HepG2 (cell line): ENCODE results near the gene SLIT3. TPM values are rescaled to one million over a fixed set of nuclear protein-coding genes. Genes with fewer than 3 reads are reported as not detected.
A peak's percentile ranks its signal among the peaks of the same experiment; 100 is the strongest.

ENCODE experiments used
- ATAC-seq: fragments of 200-7000 bp; cut with Tn5 transposase; 3 replicates; pipeline ENCODE4 v1.9.1; 2020; ENCODE audit warnings: mild to moderate bottlenecking, moderate library complexity
- BruUV-seq: library from RNA; stranded (reverse); fragments of 400-500 nt; replicated peaks from 2 replicates; lab custom pipeline; 2021; lab: Mats Ljungman, UMichigan
- CTCF ChIA-PET: fragments of 300-600 bp; formaldehyde crosslinking; extraction: SDS; loops from one replicate; lab custom pipeline; 2021; ENCODE audit warnings: low total read pairs, inconsistent platforms, low intra/inter-chr PET ratio; lab: Yijun Ruan, JAX
- POLR2A ChIA-PET: fragments of 350-600 bp; sonication (Branson Sonifier 250); formaldehyde crosslinking; loops from one replicate; lab custom pipeline; 2020; ENCODE audit warnings: antibody characterized with exemption, inconsistent platforms; lab: Yijun Ruan, JAX
- DNase-seq: peaks from one replicate; pipeline ENCODE4 v3.0.0-alpha.2; 2015; ENCODE audit warnings: low spot score
- FAIRE-seq: peaks from 3 replicates; lab custom pipeline; 2011; peaks lifted over from hg19 to GRCh38; lab: Jason Lieb, UNC
- H2AFZ ChIP-seq: one replicate; pipeline ENCODE4 v1.6.1; 2011; ENCODE audit warnings: low read length, inconsistent platforms
- H3K27ac ChIP-seq: fragments of 300-600 bp; 3 replicates; pipeline ENCODE4 v1.8.0; 2011; ENCODE audit warnings: mixed run types, mild to moderate bottlenecking, mixed read lengths, low read length, inconsistent platforms; ENCODE audit not compliant: insufficient read depth; ENCODE audit errors: extremely low read length
- H3K27me3 ChIP-seq, 2 experiments: fragments of 200-600 bp in 1 of 2; 2 replicates in 1 of 2; 3 replicates in 1 of 2; pipeline versions ENCODE4 v1.6.0 to v1.8.0; 2011; ENCODE audit warnings: low read length in 2 of 2, mild to moderate bottlenecking in 2 of 2, moderate library complexity in 2 of 2, inconsistent platforms in 1 of 2; ENCODE audit not compliant: insufficient read depth in 2 of 2, control insufficient read depth in 1 of 2
- H3K36me3 ChIP-seq, 2 experiments: fragments of 200-600 bp in 1 of 2; replicated peaks in 1 of 2; 2 replicates in 1 of 2; 3 replicates in 1 of 2; pipeline versions ENCODE4 v1.5.1 to v1.8.0; 2011; ENCODE audit warnings: low read length in 2 of 2, inconsistent platforms in 1 of 2; ENCODE audit not compliant: insufficient read depth in 2 of 2, control insufficient read depth in 1 of 2
- H3K4me1 ChIP-seq: 2 replicates; pipeline ENCODE4 v1.5.1; 2012; ENCODE audit warnings: low read length, inconsistent platforms; ENCODE audit not compliant: insufficient read depth
- H3K4me2 ChIP-seq: 2 replicates; pipeline ENCODE4 v1.6.0; 2011; ENCODE audit warnings: low read depth, low read length, inconsistent platforms
- H3K4me3 ChIP-seq, 3 experiments: fragments of 200-600 bp in 1 of 3; sonication (generic), shearing (Covaris generic) in 1 of 3; replicated peaks in 1 of 3; 2 replicates each; pipeline ENCODE4 v1.5.1; 2011 to 2016; ENCODE audit warnings: low read length in 3 of 3, inconsistent platforms in 2 of 3, low read depth in 2 of 3, mild to moderate bottlenecking in 2 of 3, control low read depth in 1 of 3, mixed read lengths in 1 of 3; ENCODE audit not compliant: insufficient read depth in 1 of 3
- H3K79me2 ChIP-seq: one replicate; pipeline ENCODE4 v1.6.1; 2011; ENCODE audit warnings: low read length, inconsistent platforms; ENCODE audit not compliant: insufficient read depth
- H3K9ac ChIP-seq: 2 replicates; pipeline ENCODE4 v1.6.0; 2011; ENCODE audit warnings: mild to moderate bottlenecking, low read depth, low read length, inconsistent platforms; ENCODE audit not compliant: insufficient read depth
- H3K9me3 ChIP-seq: 2 replicates; pipeline ENCODE4 v1.5.1; 2012; ENCODE audit warnings: mild to moderate bottlenecking, low read length
- H4K20me1 ChIP-seq: 2 replicates; pipeline ENCODE4 v1.6.0; 2011; ENCODE audit warnings: inconsistent platforms, mild to moderate bottlenecking, low read length, moderate library complexity; ENCODE audit not compliant: insufficient read depth
- ARHGAP35 ChIP-seq: sonication (generic); formaldehyde crosslinking; IDR thresholded peaks from 2 replicates; pipeline ENCODE4 v1.9.0; 2022; ENCODE audit warnings: mild to moderate bottlenecking, inconsistent platforms, moderate library complexity, missing genetic modification reagents, borderline replicate concordance
- ATF1 ChIP-seq: IDR thresholded peaks from 2 replicates; pipeline ENCODE4 v1.6.1; 2016; ENCODE audit warnings: mild to moderate bottlenecking, control low read depth
- ATM ChIP-seq: fragments of 450-650 bp; IDR thresholded peaks from 2 replicates; pipeline ENCODE4 v1.7.1; 2017; ENCODE audit warnings: mild to moderate bottlenecking, borderline replicate concordance
- BCL3 ChIP-seq: sonication (generic); formaldehyde crosslinking; IDR thresholded peaks from 2 replicates; pipeline ENCODE4 v1.5.1; 2020; ENCODE audit warnings: mild to moderate bottlenecking, missing genetic modification reagents, moderate library complexity
- ERF ChIP-seq: IDR thresholded peaks from 2 replicates; pipeline ENCODE4 v1.6.1; 2018; ENCODE audit warnings: missing biosample characterization, missing genetic modification reagents
- ETV5 ChIP-seq: IDR thresholded peaks from 2 replicates; pipeline ENCODE4 v1.6.1; 2018; ENCODE audit warnings: missing biosample characterization, missing genetic modification reagents, inconsistent platforms, borderline replicate concordance
- FOXA3 ChIP-seq: IDR thresholded peaks from 2 replicates; pipeline ENCODE4 v1.6.1; 2016; ENCODE audit warnings: missing genetic modification reagents, missing compliant biosample characterization
- LBX2 ChIP-seq: sonication (generic); formaldehyde crosslinking; IDR thresholded peaks from 2 replicates; pipeline ENCODE4 v1.5.0; 2020; ENCODE audit warnings: missing genetic modification reagents, mild to moderate bottlenecking, borderline replicate concordance
- NFATC3 ChIP-seq: sonication (generic); formaldehyde crosslinking; IDR thresholded peaks from 2 replicates; pipeline ENCODE4 v1.5.1; 2020; ENCODE audit warnings: mild to moderate bottlenecking, missing genetic modification reagents
- SKI ChIP-seq: fragments of 450-650 bp; IDR thresholded peaks from one replicate; pipeline ENCODE4 v1.6.1; 2018; ENCODE audit warnings: mild to moderate bottlenecking; ENCODE audit not compliant: partially characterized antibody
- TEAD3 ChIP-seq: optimal IDR thresholded peaks from 2 replicates; pipeline ENCODE3; 2016; ENCODE audit warnings: borderline replicate concordance
- TOPORS ChIP-seq: sonication (generic); formaldehyde crosslinking; IDR thresholded peaks from 2 replicates; pipeline ENCODE4 v1.8.0; 2023; ENCODE audit warnings: mild to moderate bottlenecking, missing genetic modification reagents
- ZBTB7A ChIP-seq: sonication (generic); formaldehyde crosslinking; IDR thresholded peaks from 2 replicates; pipeline ENCODE4 v1.8.0; 2022; ENCODE audit warnings: mild to moderate bottlenecking, missing genetic modification reagents
- ZNF251 ChIP-seq: sonication (generic); formaldehyde crosslinking; IDR thresholded peaks from 2 replicates; pipeline ENCODE4 v1.9.0; 2021; ENCODE audit warnings: mild to moderate bottlenecking, missing genetic modification reagents
- ZNF317 ChIP-seq: sonication (generic); formaldehyde crosslinking; IDR thresholded peaks from 2 replicates; pipeline ENCODE4 v1.5.0; 2020; ENCODE audit warnings: mild to moderate bottlenecking, missing genetic modification reagents
- ZNF382 ChIP-seq: sonication (generic); formaldehyde crosslinking; IDR thresholded peaks from 2 replicates; pipeline ENCODE4 v1.5.0; 2020; ENCODE audit warnings: missing genetic modification reagents, mild to moderate bottlenecking, borderline replicate concordance
- ZNF83 ChIP-seq: sonication (generic); formaldehyde crosslinking; IDR thresholded peaks from 2 replicates; pipeline ENCODE4 v1.4.0; 2020; ENCODE audit warnings: missing genetic modification reagents, mild to moderate bottlenecking, borderline replicate concordance
- ZNF879 ChIP-seq: sonication (generic); formaldehyde crosslinking; IDR thresholded peaks from 2 replicates; pipeline ENCODE4 v1.8.1; 2023; ENCODE audit warnings: missing genetic modification reagents
- WGBS: methylation state at CpG from one replicate; pipeline ENCODE4 v1.1.6; 2017; ENCODE audit warnings: low lambda C conversion rate; 5-methylcytosine and 5-hydroxymethylcytosine counted together
- in situ Hi-C: cut with HindIII; loops from 2 replicates; pipeline ENCODE4 v1.10.0; 2017; ENCODE audit warnings: low pct_unique_long_range_greater_than_20kb; ENCODE audit not compliant: extremely low pct_ligation_motif_present
- intact Hi-C: fragments of 100-400 bp; cut with micrococcal nuclease; formaldehyde crosslinking; loops from one replicate; pipeline ENCODE4 v1.10.0; 2022; ENCODE audit not compliant: unreplicated experiment
- polyA plus RNA-seq, 8 experiments: library from polyadenylated mRNA; depleted of rRNA in 3 of 8; stranded (reverse) in 7 of 8; unstranded in 1 of 8; fragments of >200 nt; fragmentation: Illumina TruSeq in 4 of 8; extraction: Trizol in 4 of 8; gene quantifications; 2 replicates each; pipeline versions ENCODE4 v1.2.1 to v1.2.3, GENCODE V29; 2011 to 2016; ENCODE audit warnings: low read depth in 4 of 8, missing spikeins in 1 of 8, mixed read lengths in 1 of 8; ENCODE audit not compliant: insufficient read depth in 1 of 8
- total RNA-seq, 5 experiments: library from RNA; depleted of rRNA; stranded (reverse); fragments of >200 nt; fragmentation: Illumina TruSeq; extraction: Trizol; gene quantifications; 2 replicates each; pipeline ENCODE4 v1.2.3, GENCODE V29; 2016; ENCODE audit warnings: low read depth in 1 of 5

The SLIT3 gene
- total and polyA plus RNA-seq, 2 of the 13 experiments (the other 11 are each of a cell fraction or from before 2014, with no cell fraction given), result not detected

- no peak for DNase-seq
- intact Hi-C loops, result no loop called here
- H3K4me2 ChIP-seq, result no peak overlapping the region
- no peaks in the 10 kb centered on the region for H3K9me3 ChIP-seq
- H3K36me3 ChIP-seq, result no peaks in the 10 kb centered on the region
- H3K79me2 ChIP-seq, result no peaks in the 10 kb centered on the region
- 45% methylated on average over 10 of the region's 11 CpGs for WGBS
- no peak overlapping the region for H2AFZ ChIP-seq
- in situ Hi-C loops, result no loop called here
- no peak for FAIRE-seq
- no peak overlapping the region for H3K27ac ChIP-seq
- peaks cover 18% of the 10 kb centered on the region; the same call in 1 of the 2 replicates for H3K4me1 ChIP-seq
- H4K20me1 ChIP-seq, result no peaks in the 10 kb centered on the region
- no peak overlapping the region for H3K9ac ChIP-seq
- no peak for ATAC-seq
- peaks cover 5 to 13% of the 10 kb centered on the region in 2 experiments; a peak in 3 of 5 replicates for H3K27me3 ChIP-seq
- ChIA-PET CTCF (no interaction called here), POLR2A (no interaction called here)
- H3K4me3 ChIP-seq, result no peak overlapping the region
- BruUV-seq, result no TSS peak
- TF ChIP-seq SKI, result no peak
- TF ChIP-seq ZNF251 (CRISPR knock-in tag), result no peak
- no peak for TF ChIP-seq ATM
- no peak for TF ChIP-seq BCL3 (CRISPR knock-in tag)
- no peak for TF ChIP-seq ATF1
These were observed 419.4 kb downstream of the SLIT3 start for GRCh38 chr5:168881427-168882149.

DNA sequence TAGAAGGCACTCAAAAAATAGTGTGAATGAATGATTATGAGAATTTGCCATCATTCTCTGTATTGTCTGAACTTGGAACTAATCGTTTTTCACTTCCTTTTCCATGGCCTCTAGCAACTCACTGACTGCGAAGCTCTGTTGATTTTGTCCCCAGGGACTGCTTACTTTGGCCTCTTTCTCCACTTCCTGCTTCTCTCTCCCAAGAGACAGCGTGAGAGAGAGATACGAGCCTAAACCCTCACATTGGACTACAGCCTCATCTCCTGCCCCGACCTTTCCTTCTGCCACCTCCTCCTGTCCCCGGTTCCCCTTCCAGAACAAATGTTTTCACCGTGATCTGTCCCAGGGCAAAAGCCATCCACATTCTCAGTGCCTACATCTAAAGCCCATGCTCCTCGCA is 421.0 kb downstream of the SLIT3 start:
- ATAC-seq (peak; percentile 60), FAIRE-seq (no peak), DNase-seq (no peak)
- Histone ChIP-seq H3K4me1 (peaks cover 18% of the 10 kb centered on the region; the same call in 1 of the 2 replicates), H3K9me3 (no peaks in the 10 kb centered on the region), H4K20me1 (no peaks in the 10 kb centered on the region), H2AFZ (no peak overlapping the region), H3K27me3 (peaks cover 3 to 22% of the 10 kb centered on the region in 2 experiments; a peak in 3 of 5 replicates), H3K4me3 (no peak overlapping the region; a peak in 1 of 6 replicates), H3K9ac (no peak overlapping the region), H3K4me2 (peak overlapping the region; percentile 28; the same call in 1 of the 2 replicates), H3K27ac (no peak overlapping the region), H3K36me3 (no peaks in the 10 kb centered on the region), H3K79me2 (no peaks in the 10 kb centered on the region)
- ChIA-PET POLR2A (no interaction called here), CTCF (no interaction called here)
- in situ Hi-C loops (no loop called here), intact Hi-C loops (no loop called here)
- no TSS peak for BruUV-seq
- 6% methylated on average over 8 of the region's 8 CpGs for WGBS
- no peak for TF ChIP-seq ZNF382 (CRISPR knock-in tag)
- no peak for TF ChIP-seq TOPORS
- no peak for TF ChIP-seq ZNF879 (CRISPR knock-in tag)
- no peak for TF ChIP-seq LBX2 (CRISPR knock-in tag)
- peak; percentile 74; the same call in 1 of the 2 replicates for TF ChIP-seq ETV5 (CRISPR knock-in tag)
- no peak for TF ChIP-seq ARHGAP35 (CRISPR knock-in tag)
- 0 out of 2 replicates have a peak, but pooled peaks have one; percentile 36 for TF ChIP-seq ERF (CRISPR knock-in tag)
- TF ChIP-seq ZNF83 (CRISPR knock-in tag), result no peak
- TF ChIP-seq ZNF317 (CRISPR knock-in tag), result 0 out of 2 replicates have a peak, but pooled peaks have one; percentile 34
- TF ChIP-seq FOXA3 (CRISPR knock-in tag), result peak; percentile 27; the same call in 1 of the 2 replicates
- no peak for TF ChIP-seq ZBTB7A (CRISPR knock-in tag)
- TF ChIP-seq TEAD3 (CRISPR knock-in tag), result no peak
- no peak for TF ChIP-seq NFATC3
